AG09319 (cell line): ENCODE data around the gene SSC5D.
A peak's percentile ranks its signal among the peaks of the same experiment; 100 is the strongest.

Experiments used
- DNase-seq: peaks from one replicate; pipeline ENCODE4 v3.0.0-alpha.2; 2010; ENCODE audit warnings: low read depth; ENCODE audit errors: extremely low read depth
- CTCF ChIP-seq: IDR thresholded peaks from 2 replicates; pipeline ENCODE4 v1.5.1; 2011; ENCODE audit warnings: low read depth, mild to moderate bottlenecking, inconsistent platforms, low read length, moderate library complexity

Gene SSC5D

GRCh38 chr19:55546822-55547614, 58.8 kb downstream of the SSC5D start:
- no peak for DNase-seq
- no peak for TF ChIP-seq CTCF

- no peak for TF ChIP-seq CTCF
- peak; percentile 54 for DNase-seq
Measured at GRCh38 chr19:55549500-55550320, 61.5 kb downstream of the SSC5D start.

GRCh38 chr19:55550321-55550650, 62.0 kb downstream of the SSC5D start:
- DNase-seq: no peak
- no peak for TF ChIP-seq CTCF

- no peak for DNase-seq
- TF ChIP-seq CTCF: no peak
Measured at GRCh38 chr19:55552206-55552605, 64.0 kb downstream of the SSC5D start.

GRCh38 chr19:55552620-55553019, 64.4 kb downstream of the SSC5D start:
- peak; percentile 18 for DNase-seq
- TF ChIP-seq CTCF: no peak

- no peak for DNase-seq
- TF ChIP-seq CTCF: no peak
Measured at GRCh38 chr19:55553217-55554182, 65.3 kb downstream of the SSC5D start.

- no peak for TF ChIP-seq CTCF
- DNase-seq: no peak
Measured at GRCh38 chr19:55554302-55554701, 66.1 kb downstream of the SSC5D start.
